Heart right ventricle (tissue), 16 donors: ENCODE measurements around the gene GLO1. TPM values are rescaled to one million over a fixed set of nuclear protein-coding genes. Genes with fewer than 3 reads are reported as not detected.

Experiments
- ATAC-seq, 8 donors: fragments of 200-7000 bp; cut with Tn5 transposase; one replicate each; pipeline ENCODE4 v1.9.1; 2020; ENCODE audit warnings: mild to moderate bottlenecking in 8 of 8, moderate library complexity in 8 of 8, moderate number of reproducible peaks in 1 of 8
- DNase-seq, 2 donors: peaks; one replicate each; pipeline ENCODE4 v3.0.0-alpha.2; 2020
- H3K27ac ChIP-seq, 10 donors: fragments of 200-600 bp; sonication (generic) in 2 of 10; one replicate each; pipeline versions ENCODE4 v1.5.0 to v1.8.0; 2020 to 2022; ENCODE audit warnings: mild to moderate bottlenecking in 3 of 10
- H3K27me3 ChIP-seq, 7 donors: fragments of 200-600 bp; one replicate each; pipeline ENCODE4 v1.8.0; 2021 to 2022; ENCODE audit warnings: mild to moderate bottlenecking in 2 of 7
- H3K36me3 ChIP-seq, 9 donors: fragments of 200-600 bp; sonication (generic) in 1 of 9; one replicate each; pipeline versions ENCODE4 v1.5.0 to v1.8.0; 2020 to 2022; ENCODE audit warnings: mild to moderate bottlenecking in 2 of 9
- H3K4me1 ChIP-seq, 9 donors: fragments of 200-600 bp; sonication (generic) in 1 of 9; one replicate each; pipeline versions ENCODE4 v1.5.0 to v1.8.0; 2020 to 2022; ENCODE audit warnings: mild to moderate bottlenecking in 4 of 9
- H3K4me3 ChIP-seq, 10 donors: fragments of 200-600 bp; sonication (generic) in 2 of 10; one replicate each; pipeline versions ENCODE4 v1.5.0 to v1.8.0; 2020 to 2022; ENCODE audit warnings: mild to moderate bottlenecking in 7 of 10, moderate library complexity in 2 of 10
- H3K9me3 ChIP-seq, 11 donors: fragments of 200-600 bp in 10 of 11; sonication (generic) in 2 of 11; one replicate each; pipeline versions ENCODE4 v1.5.0 to v1.8.0; 2013 to 2022; ENCODE audit warnings: mild to moderate bottlenecking in 2 of 11, control low read depth in 1 of 11, moderate library complexity in 1 of 11
- CTCF ChIP-seq, 9 donors: fragments of 200-600 bp; sonication (generic) in 2 of 9; IDR thresholded peaks; one replicate each; pipeline versions ENCODE4 v1.5.0 to v1.8.0; 2021 to 2022; ENCODE audit warnings: antibody characterized with exemption in 9 of 9, mild to moderate bottlenecking in 5 of 9, moderate library complexity in 1 of 9
- WGBS, 2 donors: extraction: QIAGEN DNeasy Blood & Tissue Kit; methylation state at CpG; one replicate each; pipeline ENCODE4 v1.1.7; 2013; ENCODE audit warnings: inconsistent platforms in 1 of 2; 5-methylcytosine and 5-hydroxymethylcytosine counted together
- intact Hi-C, 10 donors: fragments of 100-400 bp; cut with DNase I; formaldehyde crosslinking; loops; one replicate each; pipeline versions ENCODE4 v1.11.1 to v1.14.2; 2022
- long read RNA-seq, 3 donors: library from polyadenylated mRNA; unstranded; transcript quantifications; one replicate each; pipeline ENCODE4 v2.0.0, GENCODE V29; 2020 to 2021
- polyA plus RNA-seq, 2 donors: library from polyadenylated mRNA; stranded (reverse); fragments of 200-250 nt; gene quantifications; one replicate each; pipeline ENCODE4 v1.2.3, GENCODE V29; 2013
- total RNA-seq, 10 donors: library from RNA; stranded (reverse); fragmentation: NEBNext Ultra II Directional in 3 of 10; extraction: Animal tissue kit (Norgen Biotek cat#: 25700) in 3 of 10; gene quantifications; one replicate each; pipeline versions ENCODE4 v1.2.1 to v1.2.4, GENCODE V29; 2021 to 2023
- donor health status: Arrhythmogenic right ventricular cardiomyopathy.
- donor health status: ischemic (EF 13 %, LVEDD 7.1; RV severe dilation, severe dysfunction).
- donor health status: healthy with polysubstance abuse.
- donor health status: DM: no; HTN: yes; CAD: no.
- donor health status: DM: no; HTN: no; CAD: no.
- donor health status: ischemic (EF 25% LVEDD 6.9; RV normal size, moderate dysfunction).
- donor health status: ischemic (EF 25% LVEDD 5.7; RV mildly dilated, moderate dysfunction).
- donor health status: healthy.
- donor health status: DM: yes; HTN: yes; CAD: no.
- donor health status: Ischemic cardiomyopathy.
- donor health status: ischemic (EF 35%, LVEDD 5.7; RV mildly dilated, moderate dysfunction).
- donor health status: nonischemic (EF 11% LVEDD 7.7; RV severe dilation, severe dysfunction).
- donor health status: DM: yes; HTN: yes; CAD: no.
- donor health status: PGD.
- donor health status: ischemic (EF 29% LVEDD 5.4; RV normal size, mild dysfunction).
- donor health status: nonischemic (EF 23%, LVEDD 6.1; RV moderate dilation, normal function).

GLO1 gene
- total RNA-seq (10 to 100 TPM; 75.1 to 96.1 (median 82.7) TPM), polyA plus RNA-seq (10 to 100 TPM; 50.2 to 60.1 TPM)
- long read RNA-seq, donor 1, transcript GLO1-201 (6 exons, 2,012 nt), result major isoform, 84 of 91 reads
- long read RNA-seq, donor 1, partial matches to known transcripts, result 0 of 91 reads
- long read RNA-seq, donor 1, other reads (novel, unspliced or antisense), result 7 of 91 reads
- long read RNA-seq, donor 2, transcript GLO1-201 (6 exons, 2,012 nt), result major isoform, 61 of 76 reads
- long read RNA-seq, donor 2, partial matches to known transcripts, result 2 of 76 reads
- long read RNA-seq, donor 2, other reads (novel, unspliced or antisense), result 13 of 76 reads
- long read RNA-seq, donor 3, transcript GLO1-201 (6 exons, 2,012 nt), result major isoform, 198 of 209 reads
- long read RNA-seq, donor 3, partial matches to known transcripts, result 4 of 209 reads
- long read RNA-seq, donor 3, other reads (novel, unspliced or antisense), result 6 of 209 reads

GRCh38 chr6:38702558-38703397 lies at the start of gene GLO1:
Gene GLO1 (minus strand): TSS chr6:38703145. CDS start chr6:38703054, 91 bp downstream.
- WGBS, 2 donors, result 1% methylated on average over 53 of the region's 53 CpGs
- intact Hi-C loops, result loop anchor here in 1 of 10 donors (5.0 kb wide), 1 partner anchor 65 kb away; the partner anchor contains the start of gene BTBD9
- no peak for TF ChIP-seq CTCF (IDR thresholded peaks at IDR 0.05)

GRCh38 chr6:38750968-38751615 lies 48.1 kb upstream of the GLO1 start:
- H3K36me3 ChIP-seq, result no peaks in the 10 kb centered on the region
- no peak overlapping the region for H3K4me3 ChIP-seq
- no peak for TF ChIP-seq CTCF (IDR thresholded peaks at IDR 0.05)
- intact Hi-C loops, result no loop called here
- H3K9me3 ChIP-seq, result no peaks in the 10 kb centered on the region
- peaks cover 0 to 19% (median 3%) of the 10 kb centered on the region in 7 donors for H3K27me3 ChIP-seq
- H3K4me1 ChIP-seq, result no peaks in the 10 kb centered on the region
- H3K27ac ChIP-seq, result no peak overlapping the region
- DNase-seq (no peak), ATAC-seq (no peak)
- 53 to 67% methylated on average over 1 of the region's 1 CpG for WGBS, 2 donors

More at GRCh38 chr6:38702558-38703397, at the start of gene GLO1:
- H3K27ac ChIP-seq, result peak within 1 kb of the TSS; percentile 67 to 95 (median 88)
- DNase-seq, result peak; percentile 96 to 98
- peaks cover 0 to 5% (median 0%) of the 10 kb centered on the region in 9 donors for H3K36me3 ChIP-seq
- peaks cover 0 to 22% (median 7%) of the 10 kb centered on the region in 11 donors for H3K9me3 ChIP-seq
- peak within 1 kb of the TSS; percentile 47 to 84 (median 73) for H3K4me3 ChIP-seq
- ATAC-seq, result peak; percentile 100
- H3K27me3 ChIP-seq, result peaks cover 0 to 6% (median 0%) of the 10 kb centered on the region in 7 donors
- H3K4me1 ChIP-seq, result peaks cover 0 to 11% (median 5%) of the 10 kb centered on the region in 9 donors

GRCh38 chr6:38749473-38749872 lies 46.5 kb upstream of the GLO1 start:
- TF ChIP-seq CTCF (IDR thresholded peaks at IDR 0.05), result no peak
- Histone ChIP-seq H3K36me3 (no peaks in the 10 kb centered on the region), H3K4me3 (no peak overlapping the region), H3K27ac (no peak overlapping the region), H3K27me3 (peaks cover 0 to 34% (median 9%) of the 10 kb centered on the region in 7 donors), H3K9me3 (no peaks in the 10 kb centered on the region), H3K4me1 (no peaks in the 10 kb centered on the region)
- intact Hi-C loops, result no loop called here
- ATAC-seq, result no peak
- WGBS, 2 donors, result 96 to 100% methylated on average over 1 of the region's 1 CpG
- DNase-seq, result no peak

GRCh38 chr6:38739532-38739931 lies 36.6 kb upstream of the GLO1 start:
- DNase-seq, result no peak
- Histone ChIP-seq H3K27ac (no peak overlapping the region), H3K4me1 (no peaks in the 10 kb centered on the region), H3K27me3 (peaks cover 0 to 51% (median 28%) of the 10 kb centered on the region in 7 donors), H3K36me3 (no peaks in the 10 kb centered on the region), H3K4me3 (no peak overlapping the region), H3K9me3 (peaks cover 0 to 15% (median 0%) of the 10 kb centered on the region in 11 donors)
- peak in 4 of 9 donors; percentile 13 to 35 (median 24) for TF ChIP-seq CTCF (IDR thresholded peaks at IDR 0.05)
- WGBS, 2 donors, result 51 to 56% methylated on average over 5 of the region's 5 CpGs
- intact Hi-C loops, result no loop called here
- no peak for ATAC-seq
